Measurements from ENCODE around the gene NFATC2.
"Not testable (repeated sequence)": the region's sequence is repeated elsewhere in the genome, so short reads cannot be mapped to it uniquely, and the experiment has no call there.

NFATC2 gene

GRCh38 chr20:51354191-51354768, 188.2 kb downstream of the NFATC2 start:
- no peak overlapping the region for H3K27ac ChIP-seq (ENCODE audit: insufficient read depth, low read depth, low read length, poor library complexity, severe bottlenecking)
- H3K27me3 ChIP-seq (ENCODE audit: control insufficient read depth, insufficient read depth, low read length, poor library complexity, severe bottlenecking) = no peaks in the 10 kb centered on the region
- no peaks in the 10 kb centered on the region for H3K9me3 ChIP-seq (ENCODE audit: control insufficient read depth, low read length)
- H3K4me1 ChIP-seq (ENCODE audit: control insufficient read depth, insufficient read depth, low read length) = no peaks in the 10 kb centered on the region
- 92 to 93% methylated on average over 17 of the region's 17 CpGs for WGBS, 2 experiments
- no peaks in the 10 kb centered on the region for H3K36me3 ChIP-seq (ENCODE audit: control insufficient read depth, insufficient read depth, low read length)
- no peak overlapping the region for H3K4me3 ChIP-seq (ENCODE audit: insufficient read depth, low read depth, low read length)

DNA sequence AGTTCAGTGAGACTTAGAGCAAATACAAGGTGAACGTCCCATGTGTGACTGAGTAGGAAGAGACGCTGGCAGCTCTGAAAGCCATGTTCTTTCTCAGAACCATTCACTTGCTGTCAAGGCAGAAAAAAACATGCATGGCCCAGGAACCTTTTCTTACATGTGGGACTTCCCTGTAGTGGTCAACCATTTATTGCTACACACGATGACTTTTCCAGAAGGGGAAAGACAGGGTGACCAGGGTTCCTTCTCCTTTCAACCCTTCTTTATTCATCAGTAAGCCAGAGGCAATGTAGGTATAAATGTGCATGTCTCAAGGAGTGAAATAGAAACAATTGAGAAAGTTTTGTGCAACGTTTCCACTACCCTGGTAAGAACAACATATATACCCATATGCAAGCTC, 189.0 kb downstream of the NFATC2 start:
- WGBS, 2 experiments = 93 to 94% methylated on average over 3 to 4 of the region's 4 CpGs

GRCh38 chr20:51352791-51353190, 189.7 kb downstream of the NFATC2 start:
- Histone ChIP-seq H3K4me1 (ENCODE audit: control insufficient read depth, insufficient read depth, low read length) (no peaks in the 10 kb centered on the region), H3K4me3 (ENCODE audit: insufficient read depth, low read depth, low read length) (no peak overlapping the region), H3K36me3 (ENCODE audit: control insufficient read depth, insufficient read depth, low read length) (no peaks in the 10 kb centered on the region), H3K27ac (ENCODE audit: insufficient read depth, low read depth, low read length, poor library complexity, severe bottlenecking) (no peak overlapping the region), H3K9me3 (ENCODE audit: control insufficient read depth, low read length) (no peaks in the 10 kb centered on the region), H3K27me3 (ENCODE audit: control insufficient read depth, insufficient read depth, low read length, poor library complexity, severe bottlenecking) (no peaks in the 10 kb centered on the region)
- WGBS, 2 experiments = 94 to 97% methylated on average over 8 to 10 of the region's 11 CpGs

More for the DNA sequence above, 189.0 kb downstream of the NFATC2 start:
- H3K27me3 ChIP-seq (ENCODE audit: control insufficient read depth, insufficient read depth, low read length, poor library complexity, severe bottlenecking) = no peaks in the 10 kb centered on the region
- H3K4me1 ChIP-seq (ENCODE audit: control insufficient read depth, insufficient read depth, low read length) = no peaks in the 10 kb centered on the region
- H3K9me3 ChIP-seq (ENCODE audit: control insufficient read depth, low read length) = no peaks in the 10 kb centered on the region
- no peak overlapping the region for H3K27ac ChIP-seq (ENCODE audit: insufficient read depth, low read depth, low read length, poor library complexity, severe bottlenecking)
- no peaks in the 10 kb centered on the region for H3K36me3 ChIP-seq (ENCODE audit: control insufficient read depth, insufficient read depth, low read length)
- H3K4me3 ChIP-seq (ENCODE audit: insufficient read depth, low read depth, low read length) = no peak overlapping the region

DNA sequence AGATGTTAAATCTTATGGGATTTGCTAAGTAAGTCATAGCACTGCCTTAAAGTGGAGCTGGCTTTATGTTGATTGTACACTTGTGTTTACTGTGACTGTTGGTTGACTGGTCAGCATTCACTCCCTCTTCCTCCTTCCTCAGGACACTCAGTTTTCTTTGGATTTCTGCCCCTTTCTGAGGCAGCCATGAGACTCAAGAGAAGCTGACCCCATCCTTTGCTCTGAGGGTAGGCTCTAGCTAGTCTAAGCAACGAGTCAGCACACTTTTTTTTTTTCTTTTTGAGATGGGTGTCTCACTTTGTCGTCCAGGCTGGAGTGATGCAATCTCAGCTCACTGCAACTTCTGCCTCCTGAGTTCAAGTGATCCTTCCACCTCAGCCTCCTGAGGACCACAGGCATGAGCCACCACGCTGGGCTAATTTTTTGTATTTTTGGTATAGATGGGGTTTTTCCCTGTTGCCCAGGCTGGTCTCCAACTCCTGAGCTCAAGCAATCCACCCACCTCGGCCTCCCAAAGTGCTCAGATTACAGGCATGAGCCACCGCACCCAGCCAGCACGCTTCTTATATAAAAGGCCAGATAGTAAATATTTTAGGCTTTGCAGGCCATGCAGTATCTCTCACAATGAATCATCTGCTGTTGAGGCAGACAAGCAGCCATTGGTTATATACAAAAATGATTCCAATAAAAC, 191.4 kb downstream of the NFATC2 start:
- Histone ChIP-seq H3K4me1 (ENCODE audit: control insufficient read depth, insufficient read depth, low read length) (no peaks in the 10 kb centered on the region), H3K4me3 (ENCODE audit: insufficient read depth, low read depth, low read length) (no peak overlapping the region), H3K9me3 (ENCODE audit: control insufficient read depth, low read length) (no peaks in the 10 kb centered on the region), H3K36me3 (ENCODE audit: control insufficient read depth, insufficient read depth, low read length) (no peaks in the 10 kb centered on the region), H3K27ac (ENCODE audit: insufficient read depth, low read depth, low read length, poor library complexity, severe bottlenecking) (no peak overlapping the region), H3K27me3 (ENCODE audit: control insufficient read depth, insufficient read depth, low read length, poor library complexity, severe bottlenecking) (no peaks in the 10 kb centered on the region)
- WGBS, 2 experiments = 88 to 91% methylated on average over 6 of the region's 6 CpGs

DNA sequence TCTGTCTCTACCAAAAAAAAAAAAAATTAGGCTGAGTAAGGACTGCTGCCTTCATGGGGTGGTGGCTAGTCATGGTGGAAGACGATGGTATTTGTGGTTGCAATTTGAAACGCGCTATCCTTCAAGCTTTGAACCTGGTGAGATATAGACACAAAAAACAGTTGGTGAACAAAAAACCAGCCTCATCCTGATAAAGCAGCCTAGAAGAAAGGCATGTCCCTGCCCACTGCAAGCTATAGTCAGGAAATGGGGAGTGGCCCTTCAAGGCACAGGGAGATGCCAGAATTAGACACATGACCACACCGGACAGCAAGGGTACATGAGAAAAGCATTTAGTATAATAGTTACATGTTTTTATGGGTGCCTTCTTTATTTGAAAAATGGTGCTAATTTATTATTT, 193.6 kb downstream of the NFATC2 start:
- no peak overlapping the region for H3K27ac ChIP-seq (ENCODE audit: insufficient read depth, low read depth, low read length, poor library complexity, severe bottlenecking)

GRCh38 chr20:51347831-51348230, 194.7 kb downstream of the NFATC2 start:
- Histone ChIP-seq H3K36me3 (ENCODE audit: control insufficient read depth, insufficient read depth, low read length) (no peaks in the 10 kb centered on the region), H3K4me3 (ENCODE audit: insufficient read depth, low read depth, low read length) (no peak overlapping the region), H3K27ac (ENCODE audit: insufficient read depth, low read depth, low read length, poor library complexity, severe bottlenecking) (no peak overlapping the region), H3K9me3 (ENCODE audit: control insufficient read depth, low read length) (no peaks in the 10 kb centered on the region), H3K4me1 (ENCODE audit: control insufficient read depth, insufficient read depth, low read length) (no peaks in the 10 kb centered on the region), H3K27me3 (ENCODE audit: control insufficient read depth, insufficient read depth, low read length, poor library complexity, severe bottlenecking) (no peaks in the 10 kb centered on the region)
- 75 to 100% methylated on average over 1 of the region's 1 CpG for WGBS, 2 experiments

More for the DNA sequence above, 193.6 kb downstream of the NFATC2 start:
- Histone ChIP-seq H3K27me3 (ENCODE audit: control insufficient read depth, insufficient read depth, low read length, poor library complexity, severe bottlenecking) (no peaks in the 10 kb centered on the region), H3K36me3 (ENCODE audit: control insufficient read depth, insufficient read depth, low read length) (no peaks in the 10 kb centered on the region), H3K4me1 (ENCODE audit: control insufficient read depth, insufficient read depth, low read length) (no peaks in the 10 kb centered on the region), H3K9me3 (ENCODE audit: control insufficient read depth, low read length) (no peaks in the 10 kb centered on the region), H3K4me3 (ENCODE audit: insufficient read depth, low read depth, low read length) (no peak overlapping the region)
- 90 to 91% methylated on average over 4 of the region's 4 CpGs for WGBS, 2 experiments

DNA sequence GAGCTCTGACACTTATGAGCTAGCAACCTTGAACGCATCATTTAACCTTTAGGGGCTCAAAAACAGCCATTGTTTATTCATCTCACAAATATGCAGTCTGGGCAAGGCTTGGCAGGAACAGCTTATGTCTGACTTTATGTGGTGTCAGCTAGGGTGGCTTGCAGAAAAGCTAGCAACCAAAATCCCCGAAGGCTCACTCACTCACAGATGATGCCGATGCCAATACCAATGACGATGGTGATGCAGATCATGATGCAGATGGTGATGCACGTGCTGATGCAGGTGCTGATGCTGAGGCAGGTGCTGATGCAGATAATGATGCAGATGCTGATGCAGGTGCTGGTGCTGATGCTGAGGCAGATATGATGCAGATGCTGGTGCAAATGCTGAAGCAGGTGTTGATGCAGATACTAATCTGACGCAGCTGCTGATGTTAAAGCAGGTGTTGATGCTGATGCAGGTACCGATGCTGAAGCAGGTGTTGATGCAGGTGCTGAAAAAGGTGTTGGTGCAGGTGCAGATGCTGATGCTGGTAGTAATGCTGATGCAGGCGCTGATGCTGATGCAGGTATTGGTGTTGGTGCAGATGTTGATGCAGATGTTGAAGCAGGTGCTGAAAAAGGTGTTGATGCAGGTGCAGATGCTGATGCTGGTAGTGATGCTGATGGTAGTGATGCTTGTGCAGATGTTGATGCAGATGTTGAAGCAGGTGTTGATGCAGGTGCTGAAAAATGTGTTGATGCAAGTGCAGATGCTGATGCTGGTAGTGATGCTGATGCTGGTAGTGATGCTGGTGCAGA, 195.6 kb downstream of the NFATC2 start:
- Histone ChIP-seq H3K36me3 (ENCODE audit: control insufficient read depth, insufficient read depth, low read length) (no peaks in the 10 kb centered on the region), H3K27ac (ENCODE audit: insufficient read depth, low read depth, low read length, poor library complexity, severe bottlenecking) (no peak overlapping the region), H3K4me3 (ENCODE audit: insufficient read depth, low read depth, low read length) (no peak overlapping the region), H3K4me1 (ENCODE audit: control insufficient read depth, insufficient read depth, low read length) (no peaks in the 10 kb centered on the region), H3K9me3 (ENCODE audit: control insufficient read depth, low read length) (no peaks in the 10 kb centered on the region), H3K27me3 (ENCODE audit: control insufficient read depth, insufficient read depth, low read length, poor library complexity, severe bottlenecking) (no peaks in the 10 kb centered on the region)
- 89 to 90% methylated on average over 8 of the region's 8 CpGs for WGBS, 2 experiments

- Histone ChIP-seq H3K27ac (ENCODE audit: insufficient read depth, low read depth, low read length, poor library complexity, severe bottlenecking) (no peak overlapping the region), H3K27me3 (ENCODE audit: control insufficient read depth, insufficient read depth, low read length, poor library complexity, severe bottlenecking) (no peaks in the 10 kb centered on the region), H3K4me1 (ENCODE audit: control insufficient read depth, insufficient read depth, low read length) (no peaks in the 10 kb centered on the region), H3K4me3 (ENCODE audit: insufficient read depth, low read depth, low read length) (no peak overlapping the region), H3K36me3 (ENCODE audit: control insufficient read depth, insufficient read depth, low read length) (no peaks in the 10 kb centered on the region), H3K9me3 (ENCODE audit: control insufficient read depth, low read length) (no peaks in the 10 kb centered on the region)
- WGBS, 2 experiments = 91 to 92% methylated on average over 8 of the region's 8 CpGs
Observed at GRCh38 chr20:51345601-51346101, 196.9 kb downstream of the NFATC2 start.

DNA sequence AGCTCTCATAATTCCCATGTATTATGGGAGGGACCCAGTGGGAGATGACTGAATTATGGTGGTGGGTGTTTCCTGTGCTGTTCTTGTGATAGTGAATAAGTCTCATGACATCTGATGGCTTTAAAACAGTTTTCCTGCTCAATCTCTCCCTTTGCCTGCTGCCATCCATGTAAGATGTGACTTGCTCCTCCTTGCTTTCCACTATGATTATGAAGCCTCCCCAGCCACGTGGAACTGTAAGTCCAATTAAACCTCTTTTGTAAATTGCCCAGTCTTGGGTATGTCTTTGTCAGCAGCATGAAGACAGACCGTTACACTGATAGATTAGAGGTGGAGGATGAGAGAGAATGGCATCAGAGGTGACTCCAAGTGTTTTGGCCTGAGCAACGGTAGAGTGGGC, 198.7 kb downstream of the NFATC2 start:
- not testable (repeated sequence) for H3K4me1 ChIP-seq (ENCODE audit: control insufficient read depth, insufficient read depth, low read length); H3K27ac ChIP-seq (ENCODE audit: insufficient read depth, low read depth, low read length, poor library complexity, severe bottlenecking); H3K4me3 ChIP-seq (ENCODE audit: insufficient read depth, low read depth, low read length); H3K27me3 ChIP-seq (ENCODE audit: control insufficient read depth, insufficient read depth, low read length, poor library complexity, severe bottlenecking); H3K36me3 ChIP-seq (ENCODE audit: control insufficient read depth, insufficient read depth, low read length); H3K9me3 ChIP-seq (ENCODE audit: control insufficient read depth, low read length)
- 74 to 82% methylated on average over 3 of the region's 3 CpGs for WGBS, 2 experiments
